Hematopoietic multipotent progenitor cell treated with erythropoietin and hydrocortisone succinate and interleukin-3 and kit ligand, for 15 days (in vitro differentiated cells): ENCODE data around the gene RHAG.
"Not testable (repeated sequence)": the region's sequence is repeated elsewhere in the genome, so short reads cannot be mapped to it uniquely, and the experiment has no call there.

Source experiments
- DNase-seq: peaks from one replicate; pipeline ENCODE4 v3.0.0-alpha.2; 2015; ENCODE audit warnings: low spot score

The RHAG gene

GRCh38 chr6:49636713-49637349 lies at the start of gene RHAG:
TSS of gene RHAG (minus strand) at chr6:49636839. CDS start at chr6:49636812, 27 bp downstream.
- peak; percentile 97 for DNase-seq

- DNase-seq: no peak
Measured at GRCh38 chr6:49676671-49677281, 40.1 kb upstream of the RHAG start.

DNA sequence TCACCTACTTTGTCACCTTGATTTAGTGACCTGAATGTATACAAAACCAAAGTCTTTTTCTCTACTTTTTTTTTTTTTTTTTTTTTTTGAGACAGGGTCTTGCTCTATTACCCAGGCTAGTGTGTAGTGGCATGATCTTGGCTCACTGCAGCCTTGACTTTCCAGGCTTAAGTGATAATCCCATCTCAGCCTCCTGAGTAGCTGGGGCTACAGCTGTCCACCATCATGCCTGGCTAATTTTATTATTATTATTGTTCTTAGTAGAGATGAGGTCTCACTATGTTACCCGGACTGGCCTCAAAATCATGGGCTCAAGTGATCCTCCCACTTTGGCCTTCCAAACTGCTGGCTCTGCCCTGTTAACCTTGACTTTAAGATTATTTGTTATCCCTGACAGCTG lies 39.2 kb upstream of the RHAG start:
- DNase-seq: no peak

DNA sequence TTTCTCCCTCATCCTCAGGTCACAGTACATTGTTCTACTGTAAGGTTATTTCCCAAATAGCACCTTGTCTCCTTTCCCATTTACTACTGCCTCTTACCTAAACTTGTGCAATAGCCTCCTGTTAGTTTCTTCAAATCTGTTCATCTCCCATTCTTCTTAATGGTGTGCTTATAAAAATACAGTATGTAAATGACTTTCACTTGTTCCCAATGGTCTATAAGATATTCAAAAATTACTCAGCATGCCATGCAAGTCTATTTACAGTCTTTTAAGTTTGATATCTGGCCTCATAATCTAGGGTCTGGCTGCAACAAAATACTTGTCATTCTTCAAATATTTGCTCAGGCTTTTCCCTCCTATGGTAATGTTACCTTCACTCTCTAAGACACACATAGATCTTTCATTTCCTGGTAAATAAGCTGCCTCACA lies 31.5 kb upstream of the RHAG start:
- no peak for DNase-seq

GRCh38 chr6:49666930-49667757 lies 30.5 kb upstream of the RHAG start:
- peak; percentile 67 for DNase-seq

DNA sequence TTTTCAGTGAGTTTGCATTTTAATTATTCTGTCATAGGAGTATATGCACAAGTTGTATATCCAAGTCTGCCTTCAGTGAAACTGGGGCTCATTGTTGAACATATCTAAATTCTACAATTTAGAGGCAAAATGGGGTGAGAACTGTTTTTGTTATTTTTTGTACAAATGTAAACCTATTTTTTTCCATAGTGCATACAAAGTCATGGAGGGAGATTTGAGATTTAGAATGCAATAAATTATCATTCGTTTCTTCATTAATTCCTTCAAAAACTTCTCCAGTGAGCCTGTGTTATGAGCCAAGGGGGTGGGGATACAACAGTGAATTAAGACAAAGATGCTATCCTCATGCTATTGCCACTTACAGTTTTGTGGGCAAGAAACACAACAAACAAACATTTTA lies 29.8 kb upstream of the RHAG start:
- DNase-seq: no peak

DNA sequence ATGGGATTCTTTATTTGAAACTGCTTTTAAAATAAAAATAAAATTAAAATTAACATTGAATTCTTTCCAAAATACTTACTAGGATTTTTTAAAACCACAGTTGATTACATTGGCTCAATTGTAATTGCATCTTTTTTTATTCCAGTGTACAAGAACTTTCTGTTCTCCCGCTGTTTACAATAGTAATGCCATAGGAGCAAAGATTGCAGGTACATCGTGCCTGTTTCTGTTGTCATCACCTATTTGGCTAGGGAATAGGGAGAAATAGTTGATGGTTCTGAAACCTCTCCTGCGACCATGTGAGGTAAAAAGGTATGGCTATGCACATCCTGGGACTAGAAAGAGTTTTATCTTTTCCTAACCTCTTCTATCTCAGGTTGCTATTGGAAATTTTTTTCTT lies 28.2 kb upstream of the RHAG start:
- DNase-seq: no peak

GRCh38 chr6:49664054-49664453 lies 27.4 kb upstream of the RHAG start:
- DNase-seq: not testable (repeated sequence)

GRCh38 chr6:49662892-49663261 lies 26.2 kb upstream of the RHAG start:
- DNase-seq: no peak

DNA sequence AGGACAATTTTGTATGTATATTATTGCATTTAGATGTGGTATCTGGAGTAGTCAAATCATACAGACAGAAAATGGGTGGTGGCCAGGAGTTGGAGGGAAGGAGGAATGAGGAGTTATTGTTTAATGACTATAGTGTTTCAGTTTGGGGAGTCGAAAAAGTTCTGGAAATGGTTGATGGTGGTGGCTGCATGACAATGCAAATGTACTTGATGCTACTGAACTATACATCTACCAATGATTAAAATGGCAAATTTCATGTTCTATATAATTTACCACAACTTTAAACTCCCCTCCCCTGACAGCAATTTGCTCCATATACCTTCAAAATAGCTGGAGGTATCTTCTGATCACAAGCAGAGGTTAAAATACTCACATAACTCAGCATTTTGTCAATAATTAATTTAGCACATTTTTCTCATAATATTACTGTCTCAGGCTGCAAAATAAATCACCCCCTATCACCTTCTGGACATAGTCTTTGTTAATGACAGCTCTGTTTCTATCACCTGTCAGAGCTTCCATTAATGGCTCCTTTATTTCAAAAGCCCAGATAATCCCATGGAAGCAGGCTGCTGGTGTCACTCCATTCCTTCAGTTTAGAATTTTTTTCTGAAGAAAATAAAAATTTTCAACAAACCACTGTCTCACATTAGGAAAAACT lies 25.7 kb upstream of the RHAG start:
- no peak for DNase-seq

DNA sequence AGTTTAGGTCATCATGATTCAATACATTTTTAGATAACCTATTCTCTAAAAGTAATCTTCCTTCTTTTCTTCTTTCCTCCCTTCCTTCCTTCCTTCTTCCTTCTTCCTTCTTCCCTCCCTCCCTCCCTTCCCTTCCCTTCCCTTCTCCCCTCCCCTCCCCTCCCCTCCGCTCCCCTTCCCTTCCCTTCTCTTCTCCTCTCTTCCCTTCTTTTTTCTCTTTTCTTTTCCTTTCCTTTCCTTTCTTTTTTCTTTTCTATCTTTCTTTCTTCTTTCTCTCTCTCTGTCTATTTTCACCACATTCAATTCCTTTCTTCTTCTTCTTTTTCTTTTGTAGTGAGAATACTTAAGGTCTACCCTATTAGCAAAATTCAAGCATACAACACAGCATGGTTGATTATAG lies 17.3 kb upstream of the RHAG start:
- DNase-seq: no peak

DNA sequence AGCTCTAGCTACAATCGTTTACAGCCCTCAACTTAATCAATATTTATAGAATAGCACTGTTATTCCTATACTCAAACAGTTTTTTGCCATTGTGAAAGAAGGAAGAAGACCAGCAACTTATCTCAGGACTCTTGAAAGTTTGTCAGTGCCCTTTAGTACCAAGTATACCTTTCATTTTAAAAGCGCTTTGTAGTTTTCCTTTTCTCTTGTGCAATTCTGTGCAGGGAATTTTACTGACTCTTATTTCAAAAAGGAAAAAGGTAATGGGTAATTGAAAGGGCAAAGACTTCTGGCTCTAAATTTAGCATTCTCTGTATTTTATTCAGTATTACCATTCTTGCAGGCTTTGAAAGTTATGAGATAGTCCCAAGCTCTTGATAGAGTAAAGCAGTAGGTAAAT lies 16.8 kb upstream of the RHAG start:
- no peak for DNase-seq

- DNase-seq: no peak
Measured at GRCh38 chr6:49651239-49651638, 14.6 kb upstream of the RHAG start.

- no peak for DNase-seq
Measured at GRCh38 chr6:49649988-49650387, 13.3 kb upstream of the RHAG start.

DNA sequence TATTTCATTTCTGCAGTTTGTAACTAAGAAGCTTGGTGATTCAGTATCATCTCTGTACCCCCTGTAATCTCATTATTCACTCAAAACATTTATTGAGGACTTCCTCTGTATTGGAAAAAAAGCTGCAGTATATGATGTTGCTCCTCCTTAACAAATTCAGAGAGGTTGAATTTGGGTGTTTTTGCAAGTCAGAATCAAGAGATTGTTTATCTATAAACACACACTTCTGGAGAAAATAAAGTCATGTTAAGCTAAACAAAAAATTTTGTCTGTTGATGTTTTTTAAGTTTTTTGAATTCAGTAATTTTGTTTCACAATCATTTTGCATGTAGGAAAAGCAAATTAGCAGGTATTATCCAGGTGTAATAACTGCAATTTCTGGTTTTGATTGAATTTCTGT lies 11.4 kb upstream of the RHAG start:
- peak; percentile 79 for DNase-seq

DNA sequence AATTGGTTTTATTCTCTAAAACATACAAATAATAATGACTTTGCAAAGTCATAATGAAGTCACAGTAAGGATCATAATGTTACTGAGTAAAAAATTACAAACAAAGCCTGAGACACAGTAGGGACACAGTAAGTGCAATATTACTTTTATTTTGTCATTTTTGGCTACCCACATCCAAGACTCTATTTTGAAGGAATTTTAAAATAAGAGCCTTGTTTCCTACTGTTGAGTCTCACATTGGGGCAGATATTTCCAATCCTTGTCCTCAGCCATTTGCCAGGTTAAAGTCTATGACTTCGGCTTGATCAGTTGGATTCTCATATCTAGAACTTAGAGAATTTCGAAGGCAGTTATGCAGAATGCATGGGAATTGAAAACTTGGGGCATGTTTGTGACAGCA lies 10.8 kb upstream of the RHAG start:
- DNase-seq: peak; percentile 60

DNA sequence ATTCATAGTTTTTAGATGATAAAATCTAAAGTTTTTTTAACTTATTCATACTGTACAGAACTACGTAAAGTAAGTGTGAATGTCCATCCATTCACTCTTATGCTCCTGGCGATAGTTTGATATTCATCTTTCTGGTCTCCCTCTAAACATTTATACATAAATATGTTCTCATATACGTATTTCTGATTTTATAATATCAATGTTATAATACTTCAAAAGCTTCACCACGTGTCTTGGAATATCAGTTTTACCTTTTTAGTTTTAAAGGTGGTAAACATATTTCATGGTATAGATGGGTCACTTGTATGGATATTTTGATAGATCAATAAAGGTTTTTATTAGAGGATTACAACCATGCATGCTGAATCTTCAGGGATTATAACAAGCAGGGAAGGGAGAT lies 10.3 kb upstream of the RHAG start:
- no peak for DNase-seq

DNA sequence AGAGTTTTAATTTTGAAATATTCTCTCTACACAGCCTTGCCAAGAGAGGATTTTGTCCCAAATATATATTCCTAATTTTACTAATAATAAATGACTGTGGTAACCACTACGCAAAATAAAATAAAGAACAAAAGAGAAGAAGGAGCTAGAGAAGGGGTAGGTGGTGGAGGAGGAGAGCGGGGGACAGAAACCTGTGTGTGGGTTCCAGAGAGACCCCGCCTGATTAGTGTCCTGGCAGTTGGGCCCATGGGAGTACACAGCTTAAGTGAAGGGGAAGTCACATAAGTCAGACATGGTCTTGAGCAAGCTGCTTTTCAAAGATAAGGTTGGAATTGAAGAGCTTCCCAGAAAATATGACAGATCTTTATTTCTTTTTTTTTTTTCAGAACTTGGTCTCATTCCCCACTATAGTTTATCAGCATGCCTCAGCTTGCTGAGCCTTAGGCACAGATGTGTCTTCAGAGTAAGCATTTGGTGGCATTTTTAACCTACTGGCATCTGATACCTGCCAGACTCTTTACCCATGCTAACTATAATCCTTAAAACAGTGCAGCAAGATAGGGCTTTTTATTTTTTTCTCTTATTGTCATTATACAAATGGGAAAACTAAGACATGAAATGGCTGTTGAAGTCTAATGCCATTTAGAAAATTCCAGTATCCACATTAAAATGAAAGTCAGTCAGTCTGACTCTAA lies 9.6 kb upstream of the RHAG start:
- DNase-seq: peak; percentile 97

DNA sequence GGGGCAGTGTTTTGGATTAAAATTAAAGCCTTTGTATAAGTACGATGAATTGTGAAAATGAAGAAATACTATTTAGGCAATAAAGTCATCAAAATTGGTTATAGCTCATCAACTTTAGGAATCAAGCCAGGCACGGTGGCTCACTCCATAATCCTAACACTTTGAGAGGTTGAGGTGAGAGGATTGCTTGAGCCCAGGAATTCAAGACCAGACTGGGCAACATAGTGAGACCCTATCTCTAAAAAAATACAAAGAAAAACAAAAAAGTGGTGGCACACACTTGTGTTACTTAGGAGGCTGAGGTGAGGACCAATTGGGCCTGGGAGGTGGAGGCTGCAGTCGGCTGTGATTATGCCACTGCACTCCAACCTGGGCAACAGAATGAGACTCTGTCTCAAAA lies 8.5 kb upstream of the RHAG start:
- peak; percentile 32 for DNase-seq

DNA sequence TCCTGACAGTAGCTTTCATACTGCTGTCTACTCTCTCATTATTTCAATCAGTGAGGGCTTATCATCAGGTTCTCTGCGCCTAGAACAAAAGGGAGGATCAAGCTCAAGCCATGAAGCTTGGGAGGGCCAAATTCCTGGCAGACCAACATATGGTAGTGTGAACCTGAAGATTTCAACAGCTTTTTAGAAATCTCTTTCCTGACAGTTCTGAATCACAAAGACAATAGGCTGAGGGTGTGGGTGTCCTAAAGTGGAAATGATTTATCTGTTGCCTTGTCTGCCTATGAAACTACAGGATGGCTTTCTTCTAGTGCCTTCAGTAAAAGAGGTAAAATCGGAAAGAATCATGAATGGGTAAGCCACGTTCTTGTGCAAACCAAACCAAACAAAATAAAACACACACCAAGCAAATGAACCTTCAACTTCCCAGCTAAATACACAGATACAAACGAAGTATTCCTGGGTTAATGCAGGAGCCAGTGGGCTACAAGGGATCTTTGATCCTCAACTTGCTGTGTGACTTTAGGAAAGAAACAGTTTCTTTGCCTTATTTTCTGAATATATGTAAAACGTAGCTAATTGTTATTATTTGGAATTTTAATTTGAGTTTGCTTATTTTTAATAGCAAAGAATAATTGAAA lies 2.7 kb upstream of the RHAG start:
- DNase-seq: no peak

- DNase-seq: no peak
Measured at GRCh38 chr6:49637350-49637731, 702 bp upstream of the RHAG start.
